ENCODE data around the gene SUMO2. TPM values are rescaled to one million over a fixed set of nuclear protein-coding genes. Genes with fewer than 3 reads are reported as not detected.

SUMO2 gene
- total and polyA plus RNA-seq, 2 of the 4 experiments (the other 2 are of a cell fraction), result 71.3 to 83.7 TPM

GRCh38 chr17:75208161-75208560 lies 25.4 kb upstream of the SUMO2 start:
- H2BK20ac ChIP-seq (ENCODE audit: low read depth, low read length), result no peak overlapping the region
- no peak overlapping the region for H3K14ac ChIP-seq (replicated peaks; ENCODE audit: low read depth, low read length)
- H3K27ac ChIP-seq (ENCODE audit: insufficient read depth, low read length), result no peak overlapping the region
- ChIA-PET CTCF (no interaction called here), POLR2A (ENCODE audit: unreplicated experiment) (no interaction called here)
- H3K56ac ChIP-seq (ENCODE audit: extremely low read depth, insufficient read depth, low read length), result no peak overlapping the region
- DNase-seq (no peak), ATAC-seq (ENCODE audit: low read depth) (no peak)
- H3K79me1 ChIP-seq (ENCODE audit: low read depth in 1 of 2, low read length in 2 of 2), result peaks cover 5 to 24% of the 10 kb centered on the region in 2 experiments; a peak in 3 of 4 replicates
- WGBS, 2 experiments (ENCODE audit: extremely low coverage in 2 of 2, insufficient read length in 1 of 2), result no CpG with 5 or more reads among the region's 9 CpGs
- H2BK15ac ChIP-seq (ENCODE audit: low read depth, low read length), result no peak overlapping the region
- peaks cover 17% of the 10 kb centered on the region for H3K36me3 ChIP-seq (ENCODE audit: control insufficient read depth, insufficient read depth, low read length)
- H4K8ac ChIP-seq (ENCODE audit: low read depth in 2 of 2, low read length in 2 of 2), result no peak overlapping the region
- H2BK5ac ChIP-seq (ENCODE audit: low read depth, low read length, poor library complexity, severe bottlenecking), result no peak overlapping the region
- BruUV-seq (replicated peaks), result no TSS peak
- no peak overlapping the region for H4K91ac ChIP-seq (ENCODE audit: insufficient read depth, low read depth, low read length)
- H3K9me3 ChIP-seq (ENCODE audit: control insufficient read depth, insufficient read depth, low read length), result no peaks in the 10 kb centered on the region
- no peak overlapping the region for H3K23ac ChIP-seq (ENCODE audit: low read depth, low read length)
- no peak overlapping the region for H2AK5ac ChIP-seq (ENCODE audit: low read depth, low read length)
- dilution Hi-C loops (cut with HindIII; ENCODE audit: low sequenced_read_pairs, unreplicated experiment) (no loop called here), intact Hi-C loops (cut with micrococcal nuclease) (loop anchor here (10.0 kb wide), 1 partner anchor 143 kb away; no protein-coding TSS in a partner anchor), in situ Hi-C loops (cut with MboI; ENCODE audit: low sequenced_read_pairs) (loop anchor here (10.0 kb wide), 2 partner anchors 143 to 243 kb away; no protein-coding TSS in a partner anchor)
- no peak overlapping the region for H3K4ac ChIP-seq (ENCODE audit: low read depth, low read length)
- H3K9ac ChIP-seq (ENCODE audit: low read depth, low read length), result no peak overlapping the region
- no peak overlapping the region for H2AFZ ChIP-seq (replicated peaks; ENCODE audit: low read length, poor library complexity)
- no peak for TF ChIP-seq SMC3 (IDR thresholded peaks at IDR 0.05; ENCODE audit: low read depth, low read length)
- TF ChIP-seq ELK1 (IDR thresholded peaks at IDR 0.05; ENCODE audit: borderline replicate concordance, low read depth, low read length), result no peak
- TF ChIP-seq POLR2A (IDR thresholded peaks at IDR 0.05; ENCODE audit: low read depth, low read length), result no peak
- no peak for TF ChIP-seq MAZ (IDR thresholded peaks at IDR 0.05; ENCODE audit: borderline replicate concordance, low read depth, low read length)
- TF ChIP-seq CEBPB (IDR thresholded peaks at IDR 0.05; ENCODE audit: low read depth, low read length), result no peak
- TF ChIP-seq MAFK (IDR thresholded peaks at IDR 0.05; ENCODE audit: low read depth, low read length), result no peak
- TF ChIP-seq FOS (IDR thresholded peaks at IDR 0.05; ENCODE audit: low read depth, low read length), result no peak
- no peak for TF ChIP-seq RAD21 (IDR thresholded peaks at IDR 0.05; ENCODE audit: low read length)
- TF ChIP-seq RCOR1 (IDR thresholded peaks at IDR 0.05; ENCODE audit: insufficient replicate concordance, low read length), result no peak
- TF ChIP-seq NFE2L2 (IDR thresholded peaks at IDR 0.05; ENCODE audit: low read depth, low read length), result no peak
- no peak for TF ChIP-seq BHLHE40 (IDR thresholded peaks at IDR 0.05; ENCODE audit: low read depth, low read length)
- no peak for TF ChIP-seq RFX5 (IDR thresholded peaks at IDR 0.05; ENCODE audit: low read depth, low read length)
- no peak for TF ChIP-seq CHD1 (IDR thresholded peaks at IDR 0.05; ENCODE audit: low read depth, low read length)
- no peak for TF ChIP-seq USF2 (IDR thresholded peaks at IDR 0.05; ENCODE audit: low read depth, low read length)
- no peaks in the 10 kb centered on the region; the same call in 1 of the 2 replicates for H3K4me1 ChIP-seq (ENCODE audit: control insufficient read depth, insufficient read depth, low read length)
- H3K4me2 ChIP-seq (ENCODE audit: low read depth, low read length), result no peak overlapping the region
- no peak overlapping the region for H3K18ac ChIP-seq (ENCODE audit: low read depth, low read length)
- H3K27me3 ChIP-seq (ENCODE audit: control insufficient read depth, insufficient read depth, low read length), result no peaks in the 10 kb centered on the region
- H2BK120ac ChIP-seq (ENCODE audit: low read depth, low read length), result no peak overlapping the region
- no peak overlapping the region for H3K4me3 ChIP-seq (ENCODE audit: insufficient read depth, low read depth, low read length)
- no peak overlapping the region for H4K5ac ChIP-seq (ENCODE audit: low read depth, low read length)
- no peaks in the 10 kb centered on the region for H3K9me1 ChIP-seq (ENCODE audit: insufficient read depth, low read length)
- no peak overlapping the region for H2AK9ac ChIP-seq (replicated peaks; ENCODE audit: low read depth, low read length, poor library complexity)
- H4K20me1 ChIP-seq (ENCODE audit: insufficient read depth, low read length), result no peaks in the 10 kb centered on the region; the same call in 1 of the 2 replicates

Measured in IMR-90 (cell line).